Measurements from ENCODE around the gene CIPC.

The CIPC gene, protein sequence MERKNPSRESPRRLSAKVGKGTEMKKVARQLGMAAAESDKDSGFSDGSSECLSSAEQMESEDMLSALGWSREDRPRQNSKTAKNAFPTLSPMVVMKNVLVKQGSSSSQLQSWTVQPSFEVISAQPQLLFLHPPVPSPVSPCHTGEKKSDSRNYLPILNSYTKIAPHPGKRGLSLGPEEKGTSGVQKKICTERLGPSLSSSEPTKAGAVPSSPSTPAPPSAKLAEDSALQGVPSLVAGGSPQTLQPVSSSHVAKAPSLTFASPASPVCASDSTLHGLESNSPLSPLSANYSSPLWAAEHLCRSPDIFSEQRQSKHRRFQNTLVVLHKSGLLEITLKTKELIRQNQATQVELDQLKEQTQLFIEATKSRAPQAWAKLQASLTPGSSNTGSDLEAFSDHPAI

DNA sequence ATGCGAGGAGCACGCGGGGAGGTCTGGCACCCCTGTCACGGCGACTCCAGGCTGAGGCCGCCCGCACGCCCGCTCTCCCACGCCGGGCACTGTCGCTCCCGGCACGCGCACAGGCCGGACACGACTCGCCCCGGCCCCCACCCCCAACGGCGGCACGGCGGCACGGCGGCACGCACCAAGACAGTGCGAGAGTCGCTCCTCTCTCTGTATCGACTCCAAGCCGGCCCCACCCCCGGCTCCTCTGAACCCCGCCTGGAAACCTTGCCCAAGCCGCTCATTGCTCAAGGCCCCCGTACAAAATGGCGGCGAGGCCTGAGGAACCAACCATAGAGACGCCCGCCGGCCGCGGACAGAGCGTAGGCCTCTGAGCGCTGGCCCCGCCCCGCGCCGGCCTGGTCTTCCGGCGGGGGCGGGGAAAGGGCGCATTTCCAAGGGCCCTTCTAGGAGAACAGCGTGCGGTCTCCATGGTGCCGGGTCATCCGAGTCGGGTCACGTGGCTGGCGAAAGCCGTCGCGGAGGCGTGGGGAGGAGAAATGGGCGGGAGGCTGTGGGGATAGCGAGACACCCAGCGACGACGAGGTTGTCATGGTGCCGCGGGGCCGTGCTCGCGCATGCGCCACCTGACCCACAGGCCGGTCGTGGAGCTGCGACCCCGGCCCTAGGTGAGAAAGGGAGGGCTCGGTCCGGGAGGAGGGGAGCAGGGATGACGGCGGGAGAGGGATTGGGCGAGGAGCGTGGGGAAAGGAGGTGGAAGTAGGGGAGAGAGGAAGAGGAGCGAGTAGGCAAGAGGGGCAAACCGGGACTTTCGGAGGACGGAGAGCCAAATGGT lies at the start of gene CIPC:
TSS of gene CIPC (plus strand) at position 559 of the 829 bp plus-strand sequence. CDS start 7,451 bp downstream, outside the sequence.
- peak; percentile 99 to 100 for DNase-seq (ENCODE audit: low read depth in 2 of 2)

DNA sequence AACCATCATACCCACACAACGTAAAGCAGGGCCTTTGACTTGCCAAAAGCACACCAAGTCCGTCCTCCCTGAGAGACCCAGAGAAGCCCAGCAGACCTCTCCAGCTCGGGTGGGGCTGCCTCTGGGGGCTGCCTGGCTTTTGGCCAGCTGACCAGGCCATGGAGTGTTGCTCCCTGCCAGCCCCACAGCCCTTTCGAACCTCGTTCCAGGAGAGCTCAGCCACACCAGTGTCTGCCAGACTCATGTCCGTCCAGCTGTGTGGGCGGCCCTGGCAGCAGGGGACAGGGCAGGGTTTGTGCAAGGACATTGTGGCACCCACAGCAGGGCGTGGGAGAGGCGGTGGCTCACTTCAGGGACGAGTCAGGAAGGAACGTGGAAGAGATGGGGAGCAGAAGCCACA lies 46.9 kb upstream of the CIPC start:
- DNase-seq (ENCODE audit: low read depth in 2 of 2), result no peak

DNA sequence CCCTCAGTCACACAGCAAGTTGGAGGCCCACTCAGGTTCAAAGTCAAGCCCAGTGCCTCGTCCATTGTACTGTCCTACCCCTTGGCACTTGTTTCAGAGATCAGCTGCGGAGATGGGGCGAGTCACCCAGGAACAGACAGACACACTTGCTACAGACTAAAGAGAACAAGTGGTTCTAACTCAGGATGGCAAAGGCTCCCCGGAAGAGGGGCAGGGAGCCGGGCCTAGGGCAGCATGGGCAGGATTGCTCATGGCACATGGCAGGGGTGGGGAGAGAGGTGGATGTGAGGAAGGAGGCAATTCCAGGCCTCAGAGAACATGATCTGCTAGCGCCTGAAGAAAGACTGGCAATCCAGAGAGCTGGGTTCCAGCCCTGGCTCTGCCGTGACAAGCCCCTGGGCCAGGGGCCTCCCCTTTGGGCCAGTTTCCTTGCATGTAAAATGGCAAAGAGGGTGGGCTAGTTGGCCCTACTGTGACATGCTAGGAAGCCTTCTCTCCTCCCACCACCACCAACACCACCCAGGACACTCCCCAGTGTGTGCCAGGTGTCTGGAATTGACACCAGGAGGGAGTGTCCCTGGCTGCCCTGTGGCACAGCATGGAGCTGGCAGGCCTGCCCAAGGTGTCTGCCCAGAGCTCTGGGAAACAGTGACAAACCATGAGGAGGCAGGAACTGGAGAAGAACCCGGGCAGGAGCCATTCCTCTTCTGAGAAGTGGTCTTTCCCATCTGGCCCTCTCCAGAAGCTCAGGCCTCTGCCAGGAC lies 45.6 kb upstream of the CIPC start:
- DNase-seq (ENCODE audit: low read depth in 2 of 2), result no peak

DNA sequence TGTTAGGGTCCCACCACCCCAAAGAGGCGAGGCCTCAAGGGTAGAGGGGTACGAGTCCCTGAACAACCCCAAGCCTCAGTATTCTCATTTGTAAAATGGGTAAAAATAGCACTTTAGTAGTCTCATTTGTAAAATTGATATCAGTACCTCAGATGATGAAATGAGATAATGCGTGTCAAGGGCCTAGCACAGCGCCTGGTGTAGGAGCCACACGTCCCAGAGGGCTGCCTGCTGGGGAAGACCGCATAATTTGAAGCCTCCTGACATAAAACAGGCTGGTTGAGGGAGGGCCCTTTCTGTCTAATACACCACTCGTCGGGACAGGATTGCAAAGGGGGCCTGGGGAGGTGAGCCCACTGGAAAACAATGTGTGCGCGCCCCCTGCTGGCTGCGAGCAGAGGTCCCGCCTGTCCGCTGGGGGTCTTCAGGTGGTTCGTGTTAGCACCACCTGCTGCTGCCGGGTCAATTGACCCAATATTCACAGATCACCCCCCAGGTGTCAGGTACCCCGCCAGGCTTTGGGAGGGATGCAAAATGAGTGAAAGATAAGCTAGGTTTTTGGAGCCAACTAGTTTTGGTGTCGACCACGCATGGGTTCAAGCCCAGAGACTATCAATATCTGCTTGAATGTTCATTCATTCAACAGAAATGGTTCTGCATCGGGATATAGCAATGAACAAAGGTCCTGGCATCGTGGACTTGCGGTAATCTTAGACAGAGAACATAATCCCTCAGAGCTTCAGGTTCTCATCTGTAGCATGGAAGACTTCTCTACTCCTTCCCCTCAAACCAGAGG lies 44.8 kb upstream of the CIPC start:
- DNase-seq (ENCODE audit: low read depth in 2 of 2), result peak; percentile 50 to 63

DNA sequence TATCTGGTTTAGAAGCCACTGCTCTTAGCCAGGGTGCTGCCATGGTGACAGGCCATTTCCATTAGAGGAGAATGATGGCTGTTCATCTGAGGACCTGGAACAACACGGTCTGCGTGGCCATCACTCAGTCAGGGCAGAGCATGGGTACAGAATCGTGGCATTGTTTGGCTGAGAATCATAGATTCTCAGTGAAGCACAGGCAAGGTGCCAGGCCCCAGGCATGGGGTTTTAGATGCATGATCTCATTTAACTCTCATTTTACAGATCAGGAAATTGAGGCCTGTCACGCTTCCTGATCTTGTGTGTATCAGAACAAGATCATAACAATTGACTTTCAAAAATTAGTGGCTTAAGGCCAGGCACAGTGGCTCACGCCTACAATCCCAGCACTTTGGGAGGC lies 42.8 kb upstream of the CIPC start:
- DNase-seq (ENCODE audit: low read depth in 2 of 2), result no peak

DNA sequence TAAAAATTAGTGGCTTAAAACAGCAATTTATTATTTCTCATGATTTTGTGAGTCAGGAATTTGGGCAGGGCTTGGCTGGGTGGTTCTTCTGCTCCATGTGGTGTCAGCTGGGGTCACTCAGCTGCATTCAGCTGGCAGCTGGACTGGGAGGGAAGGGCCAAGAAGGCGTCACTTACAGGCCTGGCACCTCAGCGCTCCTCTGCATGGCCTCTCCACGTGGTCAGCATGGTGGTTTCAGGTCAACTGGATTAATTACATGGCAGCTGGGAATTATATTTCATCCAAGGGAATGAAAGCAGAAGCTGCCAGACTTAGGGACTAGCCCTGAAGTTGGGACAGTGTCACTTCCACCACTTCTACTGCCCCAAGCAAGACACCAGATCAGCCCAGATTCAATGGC lies 42.1 kb upstream of the CIPC start:
- DNase-seq (ENCODE audit: low read depth in 2 of 2), result no peak

DNA sequence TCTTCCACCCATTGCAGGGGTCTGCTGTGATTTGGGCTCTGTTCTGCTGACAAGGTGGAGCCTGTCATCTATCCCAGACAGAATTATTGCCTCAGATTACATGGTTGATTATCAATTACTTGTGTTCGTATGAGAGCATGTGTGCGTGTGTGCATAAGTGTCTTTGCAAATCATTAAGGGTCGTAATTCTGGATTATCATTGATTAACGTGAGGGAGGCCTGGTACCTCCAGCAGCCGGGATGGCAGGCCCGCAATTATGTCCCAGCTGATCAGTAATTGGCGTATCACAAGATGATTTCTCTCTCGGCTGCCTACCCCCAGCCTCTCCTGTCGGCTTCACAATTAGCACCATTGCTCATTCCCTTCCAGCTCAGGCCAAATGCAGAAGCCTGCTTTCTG lies 39.9 kb upstream of the CIPC start:
- DNase-seq (ENCODE audit: low read depth in 2 of 2), result no peak

DNA sequence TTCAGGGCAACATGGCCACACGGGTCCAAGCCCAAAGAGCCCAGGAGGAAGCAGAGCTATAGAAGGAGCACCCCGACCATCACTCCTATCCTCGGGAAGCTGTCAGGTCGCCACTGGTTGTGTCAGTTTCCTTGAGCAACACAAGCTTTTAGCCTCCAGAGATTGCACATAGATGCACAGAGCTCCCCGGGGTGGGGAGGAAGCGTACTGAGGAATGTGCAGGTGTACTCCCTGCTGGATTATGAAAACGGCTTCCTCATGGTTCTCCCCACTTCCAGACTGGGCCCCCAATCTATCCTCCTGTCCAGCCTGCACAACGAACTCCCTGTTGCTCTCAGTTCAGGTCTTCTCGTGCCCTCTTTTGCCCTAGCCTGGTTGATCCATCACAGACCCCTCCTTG lies 39.3 kb upstream of the CIPC start:
- no peak for DNase-seq (ENCODE audit: low read depth in 2 of 2)

DNA sequence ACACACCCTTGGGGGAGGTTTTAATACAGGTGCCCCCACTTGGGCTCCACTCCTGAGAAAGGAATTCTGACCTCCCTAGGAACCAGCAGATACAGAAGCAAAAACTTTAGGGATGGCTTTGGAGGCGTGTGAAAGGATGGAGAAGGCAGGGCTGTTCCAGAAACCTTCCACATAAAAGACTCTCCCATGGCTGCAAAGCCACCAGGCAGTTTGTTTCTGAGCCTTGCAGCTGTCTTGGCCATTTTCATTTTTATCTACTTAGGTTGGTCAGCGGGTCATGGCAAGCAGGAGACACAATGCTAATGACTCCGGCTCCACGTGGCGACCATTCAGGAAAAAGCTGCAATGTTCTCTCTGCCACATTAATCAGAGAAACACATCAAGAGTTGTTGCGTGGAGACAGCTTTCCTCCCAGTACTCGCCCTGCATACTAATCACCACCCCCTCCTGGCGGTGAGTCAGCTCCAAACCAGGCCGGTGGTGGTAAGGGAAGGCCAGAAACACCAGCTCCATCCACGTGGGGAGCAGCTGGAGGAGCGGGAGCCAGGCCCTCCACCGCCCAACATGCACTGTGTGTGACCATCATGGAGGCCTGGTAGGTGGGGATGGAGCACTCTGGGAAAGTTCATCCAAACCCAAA lies 38.7 kb upstream of the CIPC start:
- DNase-seq (ENCODE audit: low read depth in 2 of 2), result peak in 1 of 2 donors; percentile 19

DNA sequence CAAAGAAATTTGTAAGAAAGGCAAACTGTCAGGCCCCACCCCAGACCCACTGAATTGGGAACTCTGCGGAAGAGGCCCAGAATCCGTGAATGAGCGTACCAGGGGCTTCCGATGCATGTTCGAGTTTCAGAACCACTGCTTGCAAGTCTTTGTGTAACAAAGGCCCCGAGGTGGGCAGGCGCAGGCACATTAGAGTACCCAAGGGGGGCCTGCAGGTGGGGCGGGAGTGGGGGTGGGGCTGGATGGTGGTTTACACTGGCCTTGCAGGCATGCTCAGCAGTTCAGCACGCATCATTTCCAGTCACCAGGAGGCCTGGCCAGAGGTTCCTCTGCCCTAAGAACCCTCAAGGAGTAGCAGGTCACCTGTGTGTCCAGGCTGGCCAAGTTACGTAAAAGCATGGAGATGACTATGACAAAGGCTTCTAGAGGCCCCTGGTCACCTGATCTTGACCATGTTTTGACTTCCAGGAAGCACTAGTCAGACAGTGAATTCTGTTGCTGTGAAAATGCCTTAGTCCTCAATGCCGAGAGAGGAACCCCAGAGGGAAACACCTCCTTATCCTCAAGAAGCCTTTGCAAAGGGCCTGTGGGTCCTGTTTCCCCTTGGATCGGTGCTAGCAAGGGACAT lies 36.3 kb upstream of the CIPC start:
- no peak for DNase-seq (ENCODE audit: low read depth in 2 of 2)

DNA sequence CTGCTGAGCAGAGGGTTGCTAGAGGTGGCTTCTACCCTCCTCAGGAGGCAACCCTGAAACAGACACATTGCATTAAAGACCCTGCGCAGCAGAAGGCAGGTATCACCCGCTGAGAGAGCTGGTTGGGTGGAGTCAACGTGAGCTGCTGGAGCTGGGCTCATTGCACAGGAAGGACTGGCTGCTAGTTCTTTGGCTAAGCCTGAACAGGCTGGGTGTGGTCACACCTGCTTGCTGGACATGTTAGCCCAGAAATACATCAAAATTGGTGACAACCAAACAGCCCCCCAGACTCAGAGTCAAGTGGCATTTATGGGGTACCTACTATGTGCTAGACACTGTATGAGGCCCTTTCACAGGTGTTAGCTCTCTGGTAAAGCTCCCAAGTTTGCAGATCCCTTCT lies 35.8 kb upstream of the CIPC start:
- DNase-seq (ENCODE audit: low read depth in 2 of 2), result no peak

DNA sequence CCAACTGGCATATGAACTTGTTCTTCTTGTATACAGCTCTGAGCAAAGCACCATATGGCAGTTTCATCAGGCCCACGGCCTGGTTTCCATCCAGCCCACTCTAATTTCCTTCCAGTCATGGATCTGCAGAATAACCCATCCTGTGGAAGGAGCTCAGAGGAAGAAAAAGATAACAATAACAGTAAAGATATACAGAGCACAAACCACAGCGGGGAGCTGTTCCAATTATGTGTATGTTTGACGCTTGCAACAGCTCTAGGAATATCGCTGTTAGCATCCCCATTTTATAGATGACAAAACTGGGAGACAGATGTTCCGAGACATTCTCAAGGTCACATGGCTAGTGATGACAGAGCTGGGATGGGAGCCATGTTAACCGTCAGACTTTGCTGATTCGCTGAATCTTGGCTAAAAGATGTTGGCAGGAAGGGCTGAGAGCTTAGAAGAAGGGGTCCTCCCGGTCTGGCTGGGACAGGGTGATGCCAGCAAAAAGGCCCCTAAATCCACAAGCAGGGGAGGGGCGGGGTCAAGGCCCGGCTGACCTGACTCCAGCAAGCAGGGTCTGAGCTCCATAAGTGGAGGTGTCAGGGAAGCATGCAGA lies 34.4 kb upstream of the CIPC start:
- DNase-seq (ENCODE audit: low read depth in 2 of 2), result no peak

DNA sequence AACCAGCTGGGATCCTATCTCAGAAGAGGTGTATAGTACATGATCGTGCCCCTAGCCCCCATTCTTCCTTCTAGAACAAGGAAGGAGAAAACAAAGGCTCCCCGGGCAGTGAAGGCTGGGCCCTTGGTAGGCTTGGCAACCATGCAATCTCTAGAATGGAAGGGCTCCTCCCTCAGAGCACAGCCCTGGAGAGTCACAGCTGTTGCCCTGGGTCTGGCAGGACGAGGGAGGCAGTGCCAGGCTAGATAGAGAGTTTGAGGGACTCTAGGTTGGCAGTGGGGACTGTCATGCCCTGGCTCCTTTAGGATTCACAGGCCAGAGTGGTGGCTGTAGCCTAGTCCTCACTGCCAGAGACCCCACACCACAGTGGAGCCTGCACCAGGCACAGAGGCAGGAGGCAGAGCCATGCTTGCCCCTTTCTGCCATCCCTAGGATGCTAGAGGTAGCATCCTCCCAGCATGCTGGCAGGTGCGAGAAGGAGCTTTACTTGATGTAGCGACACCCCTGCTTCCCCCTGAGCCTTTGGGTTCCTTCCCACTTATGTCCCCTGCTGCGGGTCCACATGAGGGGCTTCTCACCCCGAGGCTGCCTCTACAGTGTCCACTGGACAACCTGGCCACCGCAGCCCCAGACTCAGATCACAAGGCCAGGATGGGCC lies 33.4 kb upstream of the CIPC start:
- DNase-seq (ENCODE audit: low read depth in 2 of 2), result no peak

DNA sequence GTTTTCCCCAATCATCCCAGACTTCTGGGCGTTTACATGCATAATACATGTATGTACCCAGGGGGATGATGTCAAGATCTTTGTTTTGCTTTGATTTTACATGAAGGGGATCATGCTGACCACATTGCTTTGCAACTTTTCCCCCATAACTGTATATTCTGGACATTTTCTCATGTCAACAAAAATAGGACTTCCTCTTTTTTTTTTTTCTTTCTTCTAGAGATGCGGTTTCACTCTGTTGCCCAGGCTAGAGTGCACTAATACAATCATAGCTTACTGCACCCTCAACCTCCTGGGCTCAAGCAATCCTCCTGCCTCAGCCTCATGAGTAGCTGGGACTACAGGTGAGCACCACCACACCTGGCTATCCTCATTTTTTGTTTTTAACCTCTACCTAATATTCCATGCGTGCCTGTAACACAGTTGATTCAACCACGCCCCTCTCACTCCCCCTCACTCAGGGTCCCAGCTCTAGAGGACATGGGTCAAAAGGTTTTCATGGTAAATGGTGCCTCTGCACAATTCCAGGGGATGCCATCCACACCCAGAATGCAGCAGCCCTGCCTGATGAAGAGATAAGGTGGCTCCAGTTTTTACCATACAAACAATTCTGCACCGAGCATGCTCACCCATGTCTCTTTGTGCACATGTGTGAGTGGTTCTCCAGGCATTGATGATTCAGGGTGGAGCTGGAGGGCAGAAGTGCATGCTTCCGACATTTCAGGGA lies 32.0 kb upstream of the CIPC start:
- DNase-seq (ENCODE audit: low read depth in 2 of 2), result no peak

DNA sequence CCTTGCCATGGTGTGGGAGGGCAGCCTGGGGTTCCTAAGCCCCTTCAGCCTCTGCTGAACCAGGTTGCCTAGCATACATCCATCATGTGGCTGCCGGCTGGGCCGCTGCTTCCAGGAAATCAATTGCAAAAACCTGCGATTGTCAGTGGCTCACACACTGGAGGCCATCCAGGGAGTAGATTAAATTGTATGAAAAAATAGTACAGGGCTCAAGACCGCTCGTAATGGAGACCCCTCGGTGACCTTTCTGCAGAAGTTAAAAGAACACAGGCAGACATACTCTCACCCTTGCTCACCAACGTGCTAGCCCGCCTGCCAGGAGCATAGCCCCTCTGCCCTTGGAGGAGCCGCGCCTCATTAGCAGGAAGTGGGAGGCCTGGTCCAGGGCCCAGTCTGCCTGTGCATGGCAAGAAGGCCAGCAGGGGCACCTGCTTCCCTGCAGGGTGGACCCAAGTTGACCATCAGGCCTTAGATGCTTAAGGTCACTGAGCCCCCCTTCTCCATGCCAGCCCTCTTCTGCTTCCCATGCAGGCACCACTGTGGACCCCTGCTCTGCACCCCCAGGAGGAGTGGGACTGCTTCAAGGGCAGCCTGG lies 31.4 kb upstream of the CIPC start:
- DNase-seq (ENCODE audit: low read depth in 2 of 2), result no peak

DNA sequence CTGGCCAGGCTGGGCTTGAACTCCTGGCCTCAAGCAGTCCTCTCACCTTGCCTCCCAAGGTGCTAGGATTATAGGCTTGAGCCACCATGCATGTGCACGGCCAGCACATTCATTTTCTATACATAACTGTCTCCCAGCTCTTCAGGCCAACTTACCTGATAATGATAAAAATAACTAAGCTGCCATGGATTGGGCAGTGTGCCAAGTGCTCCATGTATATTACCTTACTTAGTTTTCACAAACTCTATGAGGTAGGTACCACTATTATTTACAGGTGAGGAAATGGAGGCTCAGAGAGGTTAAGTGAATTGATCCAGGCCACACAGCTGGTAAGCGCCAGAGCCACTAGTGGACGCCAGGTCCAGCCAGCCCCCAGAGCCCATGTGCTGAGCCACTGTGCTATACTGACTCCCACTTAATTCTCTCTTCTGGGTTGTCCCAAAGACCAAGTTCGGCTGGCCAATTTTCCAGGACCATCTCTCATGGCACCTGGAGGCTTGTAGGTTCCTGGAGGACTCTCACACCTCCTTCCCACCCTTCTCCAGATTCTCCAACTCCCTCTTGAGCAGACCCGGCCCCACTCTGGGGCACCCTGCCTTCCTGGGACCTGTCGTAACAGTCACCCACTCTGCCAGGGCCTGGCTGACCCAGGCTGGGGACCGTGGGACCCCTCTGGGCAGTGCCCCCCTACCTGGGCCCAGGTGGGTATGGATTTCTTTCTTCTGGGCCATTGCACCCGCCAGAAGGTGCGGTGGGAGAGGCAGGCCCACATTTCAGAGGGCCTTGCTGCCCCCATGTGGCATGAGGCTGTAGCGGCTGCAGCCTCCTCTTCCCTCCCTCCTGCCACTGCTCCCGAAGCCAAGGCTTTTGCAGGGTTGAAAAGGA lies 30.2 kb upstream of the CIPC start:
- DNase-seq (ENCODE audit: low read depth in 2 of 2), result peak; percentile 16 to 53

DNA sequence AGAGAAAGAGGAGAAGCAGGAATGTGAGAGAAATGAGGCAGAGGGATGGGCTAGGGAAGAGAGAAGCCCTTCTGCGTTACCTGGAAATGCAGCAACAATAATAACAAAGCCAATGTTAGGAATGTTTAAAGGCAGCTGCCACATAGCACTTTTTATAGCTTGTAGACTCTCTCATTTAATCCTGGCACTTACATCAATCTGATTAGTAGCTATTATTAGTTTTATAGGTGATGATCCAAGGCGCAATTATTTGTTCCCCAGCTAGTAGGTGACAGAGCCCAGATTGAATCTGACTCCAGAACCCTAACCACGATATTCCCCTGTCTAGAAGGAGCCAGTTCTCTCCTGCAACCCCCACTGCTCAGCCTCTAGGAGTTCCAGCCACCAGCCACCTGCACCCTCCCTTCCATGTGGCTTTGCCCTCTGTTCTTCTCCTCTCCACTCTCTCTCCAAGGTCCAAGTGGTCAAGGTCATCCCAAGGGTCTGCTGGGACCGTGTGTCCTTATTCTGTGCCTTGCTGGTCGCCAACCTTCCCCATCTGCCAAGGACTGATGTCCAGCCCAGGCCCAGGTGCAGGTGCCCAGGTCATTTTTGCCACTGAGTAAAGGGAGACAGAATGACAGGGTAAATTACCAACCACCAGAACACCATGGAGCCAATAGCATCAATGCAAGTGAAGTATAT lies 29.4 kb upstream of the CIPC start:
- DNase-seq (ENCODE audit: low read depth in 2 of 2), result no peak

Measured in stimulated activated CD4-positive, alpha-beta T cell treated with anti-CD3 and anti-CD28 coated beads, Interleukin-15, amount 100 ng/mL, for 48 hours (primary cell).